Measurements from ENCODE around the gene PHF13.

The PHF13 gene

DNA sequence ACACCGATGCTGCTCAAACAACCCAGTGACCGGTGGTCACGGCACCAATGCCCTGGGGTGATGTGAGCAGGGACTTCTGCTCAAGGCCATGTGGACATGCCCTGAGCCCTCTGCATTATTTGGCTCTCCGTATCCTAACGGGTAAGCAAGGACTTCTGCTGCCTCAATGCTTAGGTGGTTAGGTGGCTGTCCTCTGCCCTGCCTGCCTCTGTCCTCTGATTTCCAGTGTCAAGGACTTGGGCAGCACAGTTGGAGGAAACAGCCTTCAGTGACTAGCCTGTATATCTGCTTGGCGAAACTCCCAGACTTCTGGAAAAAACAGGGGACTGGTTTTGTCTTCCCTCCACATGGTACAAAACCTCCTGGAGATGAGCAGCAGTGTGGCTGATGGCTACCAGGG, 53.6 kb downstream of the PHF13 start:
- TF ChIP-seq, protein P1, sequence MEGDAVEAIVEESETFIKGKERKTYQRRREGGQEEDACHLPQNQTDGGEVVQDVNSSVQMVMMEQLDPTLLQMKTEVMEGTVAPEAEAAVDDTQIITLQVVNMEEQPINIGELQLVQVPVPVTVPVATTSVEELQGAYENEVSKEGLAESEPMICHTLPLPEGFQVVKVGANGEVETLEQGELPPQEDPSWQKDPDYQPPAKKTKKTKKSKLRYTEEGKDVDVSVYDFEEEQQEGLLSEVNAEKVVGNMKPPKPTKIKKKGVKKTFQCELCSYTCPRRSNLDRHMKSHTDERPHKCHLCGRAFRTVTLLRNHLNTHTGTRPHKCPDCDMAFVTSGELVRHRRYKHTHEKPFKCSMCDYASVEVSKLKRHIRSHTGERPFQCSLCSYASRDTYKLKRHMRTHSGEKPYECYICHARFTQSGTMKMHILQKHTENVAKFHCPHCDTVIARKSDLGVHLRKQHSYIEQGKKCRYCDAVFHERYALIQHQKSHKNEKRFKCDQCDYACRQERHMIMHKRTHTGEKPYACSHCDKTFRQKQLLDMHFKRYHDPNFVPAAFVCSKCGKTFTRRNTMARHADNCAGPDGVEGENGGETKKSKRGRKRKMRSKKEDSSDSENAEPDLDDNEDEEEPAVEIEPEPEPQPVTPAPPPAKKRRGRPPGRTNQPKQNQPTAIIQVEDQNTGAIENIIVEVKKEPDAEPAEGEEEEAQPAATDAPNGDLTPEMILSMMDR (IDR thresholded peaks at IDR 0.05; ENCODE audit: borderline replicate concordance, insufficient read depth, low read depth, low read length), result no peak
- H3K4me3 ChIP-seq (ENCODE audit: low read depth, low read length), result no peak overlapping the region

DNA sequence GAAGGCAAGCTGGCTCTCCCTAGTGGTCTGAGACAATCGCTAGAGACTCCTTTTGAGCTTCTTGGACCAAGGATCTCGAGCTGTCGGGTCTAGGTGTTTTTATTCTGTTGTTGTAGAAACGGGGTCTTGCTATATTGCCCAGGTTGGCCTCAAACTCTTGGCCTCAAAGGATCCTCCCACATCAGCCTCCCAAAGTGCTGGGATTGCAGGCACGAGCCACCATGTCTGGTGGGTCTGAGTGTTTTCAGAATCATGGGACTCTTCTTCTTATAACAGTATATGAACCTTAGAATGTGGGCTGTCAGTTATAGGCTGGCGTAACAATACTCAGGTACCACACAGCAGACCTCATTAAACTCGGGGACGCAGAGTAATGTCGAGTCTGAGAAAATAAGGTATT, 55.0 kb downstream of the PHF13 start:
- no peak overlapping the region for H3K4me3 ChIP-seq (ENCODE audit: low read depth, low read length)
- TF ChIP-seq, protein P1 (IDR thresholded peaks at IDR 0.05; ENCODE audit: borderline replicate concordance, insufficient read depth, low read depth, low read length), result no peak

DNA sequence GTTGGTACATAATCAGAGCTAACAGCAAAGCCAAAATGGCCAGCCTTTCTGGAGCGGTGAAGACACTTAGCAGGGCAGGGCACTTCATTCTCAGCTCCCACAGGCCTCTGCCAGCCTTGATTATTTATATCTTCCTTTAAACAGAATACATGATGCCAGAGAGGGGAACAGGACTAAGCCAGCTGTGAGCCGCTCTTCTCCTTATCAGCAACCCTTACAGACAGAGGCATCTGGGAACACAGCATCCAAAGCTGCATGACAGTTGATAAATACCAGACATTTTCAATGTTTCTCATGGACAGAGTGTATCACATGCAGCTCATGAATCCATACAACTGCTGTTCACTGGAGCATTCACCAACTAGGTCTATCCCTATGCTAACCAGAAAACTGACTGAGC, 59.0 kb downstream of the PHF13 start:
- H3K4me3 ChIP-seq (ENCODE audit: low read depth, low read length), result no peak overlapping the region
- TF ChIP-seq, protein P1 (IDR thresholded peaks at IDR 0.05; ENCODE audit: borderline replicate concordance, insufficient read depth, low read depth, low read length), result no peak

All from GM12875 (cell line).